Activated CD4-positive, alpha-beta T cell treated with anti-CD3 and anti-CD28 coated beads, Interleukin-2, amount 10 ng/mL, durations not matched to agents 7 days and 5 days (primary cell): ENCODE measurements around the gene OR2D2. TPM values are rescaled to one million over a fixed set of nuclear protein-coding genes. Genes with fewer than 3 reads are reported as not detected.
"Not testable (repeated sequence)": the region's sequence is repeated elsewhere in the genome, so short reads cannot be mapped to it uniquely, and the experiment has no call there.

ENCODE experiments used
- CTCF ChIA-PET: fragments of 350-600 bp; sonication (Branson Sonifier 250); formaldehyde crosslinking; loops from one replicate; lab custom pipeline; 2021; ENCODE audit warnings: antibody characterized with exemption; lab: Charles Lee
- POLR2A ChIA-PET: fragments of 350-600 bp; sonication (Branson Sonifier 250); formaldehyde crosslinking; loops from one replicate; lab custom pipeline; 2021; ENCODE audit warnings: antibody characterized with exemption; lab: Charles Lee
- DNase-seq: peaks from one replicate; pipeline ENCODE4 v3.0.0-alpha.2; 2020
- H3K27ac Mint-ChIP-seq: one replicate; pipeline ENCODE4 v1.8.0; 2021; ENCODE audit warnings: mild to moderate bottlenecking, moderate library complexity, mixed read lengths
- H3K27me3 Mint-ChIP-seq: one replicate; pipeline ENCODE4 v1.8.0; 2021; ENCODE audit warnings: mixed read lengths
- H3K36me3 Mint-ChIP-seq: one replicate; pipeline ENCODE4 v1.8.0; 2021; ENCODE audit warnings: low read depth, mixed read lengths
- H3K4me1 Mint-ChIP-seq: one replicate; pipeline ENCODE4 v1.8.0; 2021; ENCODE audit warnings: mixed read lengths
- H3K4me3 Mint-ChIP-seq: one replicate; pipeline ENCODE4 v1.8.0; 2021; ENCODE audit warnings: mild to moderate bottlenecking, moderate library complexity, mixed read lengths
- H3K9me3 Mint-ChIP-seq: one replicate; pipeline ENCODE4 v1.8.0; 2021; ENCODE audit warnings: mixed read lengths
- total RNA-seq, 2 experiments: library from RNA; stranded (reverse); gene quantifications; one replicate each; pipeline ENCODE4 v1.2.3, GENCODE V29; 2021

The OR2D2 gene
- total RNA-seq, 2 experiments from 2014 or later, result not detected

DNA sequence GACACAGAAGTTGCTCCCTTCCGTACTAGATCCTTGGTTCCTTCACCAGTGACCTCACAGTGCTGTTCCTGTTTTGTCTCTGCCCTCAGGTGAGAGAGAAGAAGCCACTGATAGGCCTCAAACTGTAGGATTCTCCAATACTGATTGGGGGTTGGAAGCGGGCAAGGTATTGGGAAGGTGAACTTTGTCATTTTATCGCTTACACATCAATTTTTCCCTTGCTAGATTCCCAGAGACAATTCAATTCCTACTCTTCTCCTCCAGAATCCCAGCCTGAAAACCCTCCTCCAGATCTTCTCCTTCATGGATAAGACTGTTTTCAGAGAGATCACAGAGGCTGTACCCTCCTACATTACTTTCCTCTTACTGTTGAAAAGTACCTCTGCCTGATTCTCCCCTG lies 19.1 kb upstream of the OR2D2 start:
- H3K9me3 Mint-ChIP-seq, result peaks cover 2% of the 10 kb centered on the region
- CTCF ChIA-PET, result no interaction called here
- no peak for DNase-seq
- no peak overlapping the region for H3K27ac Mint-ChIP-seq
- no peak overlapping the region for H3K4me3 Mint-ChIP-seq
- H3K27me3 Mint-ChIP-seq, result peaks cover 3% of the 10 kb centered on the region
- POLR2A ChIA-PET, result no interaction called here
- H3K4me1 Mint-ChIP-seq, result no peaks in the 10 kb centered on the region
- H3K36me3 Mint-ChIP-seq, result no peaks in the 10 kb centered on the region

DNA sequence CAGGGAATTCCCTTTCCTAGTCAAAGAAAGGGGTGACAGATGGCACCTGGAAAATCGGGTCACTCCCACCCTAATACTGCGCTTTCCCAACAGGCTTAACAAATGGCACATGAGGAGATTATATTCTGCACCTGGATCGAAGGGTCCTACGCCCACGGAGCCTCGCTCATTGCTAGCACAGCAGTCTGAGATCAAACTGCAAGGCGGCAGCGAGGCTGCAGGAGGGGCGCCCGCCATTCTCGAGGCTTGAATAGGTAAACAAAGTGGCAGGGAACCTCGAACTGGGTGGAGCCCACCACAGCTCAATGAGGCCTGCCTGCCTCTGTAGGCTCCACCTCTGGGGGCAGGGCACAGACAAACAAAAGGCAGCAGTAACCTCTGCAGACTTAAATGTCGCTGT lies 12.5 kb upstream of the OR2D2 start:
- H3K4me3 Mint-ChIP-seq, H3K27ac Mint-ChIP-seq, DNase-seq, H3K9me3 Mint-ChIP-seq, H3K27me3 Mint-ChIP-seq, POLR2A ChIA-PET, CTCF ChIA-PET, H3K36me3 Mint-ChIP-seq, H3K4me1 Mint-ChIP-seq: not testable (repeated sequence)

DNA sequence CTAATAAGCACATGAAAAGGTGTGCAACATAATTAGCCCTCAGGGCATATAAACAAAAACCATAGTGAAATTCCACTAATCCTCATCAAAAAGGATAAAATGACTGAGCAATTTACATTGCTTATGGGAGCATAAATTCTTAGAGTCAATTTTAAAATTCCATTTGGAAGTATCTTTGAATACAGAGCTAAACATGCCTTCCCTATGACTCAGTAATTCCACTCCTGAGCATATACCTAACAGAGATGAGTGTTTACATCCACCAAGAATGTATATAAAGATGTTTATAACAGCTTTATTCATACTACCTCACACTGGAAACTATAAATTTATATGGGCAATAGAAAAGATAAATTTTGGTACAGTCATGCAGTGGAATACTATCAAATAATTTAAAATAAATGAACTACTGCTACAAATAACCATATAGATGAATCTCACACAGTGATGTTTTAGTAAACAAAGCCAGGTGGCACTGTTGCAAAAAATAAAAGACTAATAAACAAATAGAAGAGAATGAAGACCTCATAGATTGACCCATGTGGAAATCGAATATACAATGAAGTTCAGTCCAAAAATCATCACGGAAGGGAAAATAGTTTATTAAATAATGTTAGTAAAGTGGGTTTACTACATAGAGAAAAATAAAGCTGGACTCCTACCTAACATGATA lies 8.2 kb upstream of the OR2D2 start:
- no peak for DNase-seq
- no peak overlapping the region for H3K27ac Mint-ChIP-seq
- H3K4me1 Mint-ChIP-seq, result no peaks in the 10 kb centered on the region
- ChIA-PET POLR2A (no interaction called here), CTCF (no interaction called here)
- H3K27me3 Mint-ChIP-seq, result peaks cover 9% of the 10 kb centered on the region
- no peaks in the 10 kb centered on the region for H3K36me3 Mint-ChIP-seq
- H3K4me3 Mint-ChIP-seq, result no peak overlapping the region
- H3K9me3 Mint-ChIP-seq, result no peaks in the 10 kb centered on the region

DNA sequence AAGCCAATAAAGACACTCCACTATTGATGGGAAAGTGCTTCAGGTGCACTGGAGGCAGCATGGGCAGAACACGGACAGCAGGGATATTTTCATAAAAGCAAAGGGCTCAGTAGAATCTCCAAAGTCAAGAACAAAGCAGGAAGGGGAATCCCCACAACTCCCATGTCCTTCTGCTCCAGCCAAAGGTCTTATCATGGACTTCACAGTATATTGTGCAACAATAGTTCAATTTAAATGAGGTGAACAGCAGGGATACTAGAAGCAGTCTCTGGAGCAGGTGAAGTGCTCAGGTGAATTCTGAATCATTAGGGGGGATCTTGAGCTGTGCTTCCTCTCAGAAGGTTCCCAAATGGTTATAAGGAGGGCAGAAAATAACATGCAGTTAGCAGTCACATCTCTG lies 6.6 kb upstream of the OR2D2 start:
- Mint-ChIP-seq H3K27me3 (peaks cover 9% of the 10 kb centered on the region), H3K4me1 (no peaks in the 10 kb centered on the region), H3K27ac (no peak overlapping the region), H3K4me3 (no peak overlapping the region), H3K9me3 (no peaks in the 10 kb centered on the region), H3K36me3 (no peaks in the 10 kb centered on the region)
- POLR2A ChIA-PET, result no interaction called here
- DNase-seq, result no peak
- CTCF ChIA-PET, result no interaction called here

DNA sequence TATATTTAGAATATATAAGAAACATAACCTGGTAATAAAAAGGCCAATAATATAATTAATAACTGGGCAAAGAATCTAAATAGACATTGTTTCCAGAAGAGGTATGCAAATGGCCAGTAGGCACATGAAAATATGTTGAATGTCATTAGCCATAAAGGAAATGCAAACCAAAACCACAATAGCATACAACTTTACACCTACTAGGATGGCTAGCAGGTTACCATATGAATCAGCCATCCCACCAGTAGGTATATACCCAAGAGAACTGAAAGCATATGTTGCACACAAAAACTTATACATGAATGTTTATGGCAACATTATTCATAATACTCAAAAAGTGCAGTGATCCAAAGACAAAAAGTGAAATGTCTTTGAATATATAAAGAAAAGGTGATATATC lies 2.7 kb upstream of the OR2D2 start:
- H3K4me1 Mint-ChIP-seq, result no peaks in the 10 kb centered on the region
- ChIA-PET CTCF (no interaction called here), POLR2A (no interaction called here)
- peaks cover 10% of the 10 kb centered on the region for H3K27me3 Mint-ChIP-seq
- no peak overlapping the region for H3K4me3 Mint-ChIP-seq
- H3K27ac Mint-ChIP-seq, result no peak overlapping the region
- H3K9me3 Mint-ChIP-seq, result no peaks in the 10 kb centered on the region
- no peak for DNase-seq
- no peaks in the 10 kb centered on the region for H3K36me3 Mint-ChIP-seq

DNA sequence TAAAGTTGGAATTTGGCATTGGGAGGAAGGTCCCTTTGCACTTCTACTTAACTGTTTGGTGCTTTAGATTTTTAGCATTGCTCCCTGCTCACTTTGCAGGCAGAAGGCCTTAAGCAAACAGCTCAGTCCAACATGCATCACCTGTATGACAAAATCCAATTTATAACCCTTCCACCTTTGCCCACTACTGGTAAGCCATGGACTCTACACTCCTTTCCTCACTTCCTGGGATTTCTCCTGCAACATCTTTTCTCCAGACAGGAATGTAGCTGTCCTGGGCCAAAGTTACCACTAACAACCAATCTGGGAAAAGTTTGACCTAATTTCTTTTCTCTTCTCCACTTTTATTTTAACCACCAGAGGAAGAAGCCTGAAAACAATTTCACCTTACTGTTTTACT lies 1.8 kb upstream of the OR2D2 start:
- H3K36me3 Mint-ChIP-seq, result no peaks in the 10 kb centered on the region
- H3K4me3 Mint-ChIP-seq, result no peak overlapping the region
- no peak for DNase-seq
- ChIA-PET CTCF (no interaction called here), POLR2A (no interaction called here)
- H3K27me3 Mint-ChIP-seq, result peaks cover 10% of the 10 kb centered on the region
- H3K9me3 Mint-ChIP-seq, result no peaks in the 10 kb centered on the region
- H3K27ac Mint-ChIP-seq, result no peak overlapping the region
- no peaks in the 10 kb centered on the region for H3K4me1 Mint-ChIP-seq

DNA sequence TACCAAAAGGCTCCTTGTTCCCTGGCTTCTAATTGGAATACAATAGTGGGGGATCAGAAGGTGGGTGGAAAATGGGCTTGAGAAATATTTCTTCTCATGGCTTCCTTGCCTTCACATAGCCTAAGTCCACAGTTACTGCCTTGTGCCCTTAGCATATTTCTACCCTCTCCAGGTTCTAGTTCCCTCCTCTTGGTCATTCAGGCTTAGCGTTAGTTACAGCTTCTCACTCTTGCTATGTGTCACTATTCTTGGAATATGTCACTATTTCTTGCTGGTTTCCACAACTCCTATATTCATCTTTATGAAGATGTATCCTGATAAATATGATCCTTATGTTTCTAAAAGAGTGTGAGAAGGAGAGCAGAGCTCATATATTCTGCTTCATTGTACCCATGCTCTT lies 2.5 kb downstream of the OR2D2 start:
- H3K4me1 Mint-ChIP-seq, result no peaks in the 10 kb centered on the region
- H3K27me3 Mint-ChIP-seq, result peaks cover 13% of the 10 kb centered on the region
- H3K9me3 Mint-ChIP-seq, result no peaks in the 10 kb centered on the region
- ChIA-PET CTCF (no interaction called here), POLR2A (no interaction called here)
- H3K27ac Mint-ChIP-seq, result no peak overlapping the region
- no peak for DNase-seq
- no peaks in the 10 kb centered on the region for H3K36me3 Mint-ChIP-seq
- H3K4me3 Mint-ChIP-seq, result no peak overlapping the region

DNA sequence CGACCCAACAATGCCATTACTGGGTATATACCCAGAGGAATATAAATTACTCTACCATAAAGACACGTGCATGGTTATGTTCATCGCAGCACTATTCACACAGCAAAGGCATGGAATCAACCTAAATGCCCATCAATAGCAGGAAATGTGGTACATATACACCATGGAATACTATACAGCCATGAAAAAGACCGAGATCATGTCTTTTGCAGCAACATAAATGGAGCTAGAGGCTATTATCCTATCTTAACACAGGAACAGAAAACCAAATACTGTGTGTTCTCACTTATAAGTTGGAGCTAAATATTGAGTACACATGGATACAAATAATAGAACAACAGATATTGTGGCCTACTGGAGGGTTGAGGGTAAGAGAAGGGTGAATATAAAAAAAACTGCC lies 3.5 kb downstream of the OR2D2 start:
- H3K27me3 Mint-ChIP-seq, result peaks cover 21% of the 10 kb centered on the region
- H3K4me1 Mint-ChIP-seq, result no peaks in the 10 kb centered on the region
- H3K36me3 Mint-ChIP-seq, result no peaks in the 10 kb centered on the region
- no peak overlapping the region for H3K27ac Mint-ChIP-seq
- POLR2A ChIA-PET, result no interaction called here
- no peak for DNase-seq
- CTCF ChIA-PET, result no interaction called here
- H3K9me3 Mint-ChIP-seq, result no peaks in the 10 kb centered on the region
- H3K4me3 Mint-ChIP-seq, result no peak overlapping the region

DNA sequence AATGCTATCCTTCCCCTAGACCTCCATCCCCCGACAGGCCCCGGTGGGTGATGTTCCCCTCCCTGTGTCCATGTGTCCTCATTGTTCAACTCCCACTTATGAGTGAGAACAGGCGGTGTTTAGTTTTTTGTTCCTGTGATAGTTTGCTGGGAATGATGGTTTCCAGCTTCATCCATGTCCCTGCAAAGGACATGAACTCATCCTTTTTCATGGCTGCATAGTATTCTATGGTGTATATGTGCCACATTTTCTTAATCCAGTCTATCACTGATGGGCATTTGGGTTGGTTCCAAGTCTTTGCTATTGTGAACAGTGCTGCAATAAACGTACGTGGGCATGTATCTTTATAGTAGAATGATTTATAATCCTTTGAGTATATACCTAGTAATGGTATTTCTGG lies 4.6 kb downstream of the OR2D2 start:
- H3K27ac Mint-ChIP-seq, H3K4me3 Mint-ChIP-seq, H3K36me3 Mint-ChIP-seq, CTCF ChIA-PET, H3K9me3 Mint-ChIP-seq, H3K4me1 Mint-ChIP-seq, DNase-seq, POLR2A ChIA-PET: not testable (repeated sequence)
- H3K27me3 Mint-ChIP-seq, result peaks cover 25% of the 10 kb centered on the region

DNA sequence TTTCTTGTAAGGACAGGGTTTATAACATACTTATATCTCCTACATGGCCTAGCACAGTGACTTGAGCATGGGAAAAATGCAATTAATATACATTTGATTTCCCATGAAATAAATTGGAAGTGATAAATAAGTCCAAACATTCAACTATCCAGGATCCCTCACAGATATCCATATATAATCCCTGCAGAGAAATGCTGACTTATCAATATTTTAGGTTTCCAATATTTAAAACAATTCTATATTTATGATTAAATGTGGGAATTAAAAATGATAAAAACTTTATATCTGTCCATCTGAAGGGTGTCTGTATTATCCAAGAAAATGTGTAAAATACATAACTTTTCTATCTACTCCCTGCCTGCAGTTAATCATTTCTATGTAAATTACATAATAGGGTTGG lies 9.5 kb downstream of the OR2D2 start:
- H3K36me3 Mint-ChIP-seq, result no peaks in the 10 kb centered on the region
- no peak overlapping the region for H3K27ac Mint-ChIP-seq
- H3K9me3 Mint-ChIP-seq, result no peaks in the 10 kb centered on the region
- H3K27me3 Mint-ChIP-seq, result peaks cover 21% of the 10 kb centered on the region
- CTCF ChIA-PET, result no interaction called here
- POLR2A ChIA-PET, result no interaction called here
- no peak overlapping the region for H3K4me3 Mint-ChIP-seq
- H3K4me1 Mint-ChIP-seq, result no peaks in the 10 kb centered on the region
- no peak for DNase-seq

DNA sequence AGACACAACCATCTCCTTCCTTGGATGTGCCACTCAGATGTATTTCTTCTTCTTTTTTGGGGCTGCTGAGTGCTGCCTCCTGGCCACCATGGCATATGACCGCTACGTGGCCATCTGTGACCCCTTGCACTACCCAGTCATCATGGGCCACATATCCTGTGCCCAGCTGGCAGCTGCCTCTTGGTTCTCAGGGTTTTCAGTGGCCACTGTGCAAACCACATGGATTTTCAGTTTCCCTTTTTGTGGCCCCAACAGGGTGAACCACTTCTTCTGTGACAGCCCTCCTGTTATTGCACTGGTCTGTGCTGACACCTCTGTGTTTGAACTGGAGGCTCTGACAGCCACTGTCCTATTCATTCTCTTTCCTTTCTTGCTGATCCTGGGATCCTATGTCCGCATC lies 15.4 kb downstream of the OR2D2 start:
- Mint-ChIP-seq H3K4me1 (no peaks in the 10 kb centered on the region), H3K4me3 (no peak overlapping the region), H3K27me3 (no peaks in the 10 kb centered on the region), H3K36me3 (no peaks in the 10 kb centered on the region), H3K27ac (no peak overlapping the region), H3K9me3 (no peaks in the 10 kb centered on the region)
- DNase-seq, result no peak
- POLR2A ChIA-PET, result no interaction called here
- CTCF ChIA-PET, result no interaction called here

DNA sequence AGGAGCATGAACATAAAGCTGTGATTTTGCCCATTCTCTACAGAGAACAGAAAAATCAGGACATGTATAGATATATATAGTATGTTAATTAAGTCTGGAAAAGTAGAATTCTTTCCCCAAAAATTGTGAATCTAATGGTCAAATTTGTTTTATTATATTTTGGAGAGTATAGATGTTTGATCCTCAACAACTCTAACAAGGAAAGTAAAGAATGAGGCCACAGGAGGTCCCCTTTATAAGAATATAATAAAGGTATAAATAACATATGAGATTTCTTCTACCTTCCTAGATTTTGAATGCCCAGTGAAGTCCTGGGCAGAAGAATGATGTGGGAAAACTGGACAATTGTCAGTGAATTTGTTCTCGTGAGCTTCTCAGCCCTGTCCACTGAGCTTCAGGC lies 16.0 kb downstream of the OR2D2 start, which contains the start of gene OR10A4:
Gene OR10A4 (plus strand): TSS at position 301 of the 400 bp plus-strand sequence. CDS start 23 bp downstream, at position 324.
- no peaks in the 10 kb centered on the region for H3K27me3 Mint-ChIP-seq
- no peaks in the 10 kb centered on the region for H3K4me1 Mint-ChIP-seq
- no peaks in the 10 kb centered on the region for H3K36me3 Mint-ChIP-seq
- no peaks in the 10 kb centered on the region for H3K9me3 Mint-ChIP-seq
- POLR2A ChIA-PET, result interaction anchor here (0.6 kb wide), 1 partner anchor 14 kb away, joined by 4 read pairs; no protein-coding TSS in a partner anchor
- H3K27ac Mint-ChIP-seq, result no peak within 1 kb of the TSS
- no peak for DNase-seq
- H3K4me3 Mint-ChIP-seq, result no peak within 1 kb of the TSS
- CTCF ChIA-PET, result no interaction called here

DNA sequence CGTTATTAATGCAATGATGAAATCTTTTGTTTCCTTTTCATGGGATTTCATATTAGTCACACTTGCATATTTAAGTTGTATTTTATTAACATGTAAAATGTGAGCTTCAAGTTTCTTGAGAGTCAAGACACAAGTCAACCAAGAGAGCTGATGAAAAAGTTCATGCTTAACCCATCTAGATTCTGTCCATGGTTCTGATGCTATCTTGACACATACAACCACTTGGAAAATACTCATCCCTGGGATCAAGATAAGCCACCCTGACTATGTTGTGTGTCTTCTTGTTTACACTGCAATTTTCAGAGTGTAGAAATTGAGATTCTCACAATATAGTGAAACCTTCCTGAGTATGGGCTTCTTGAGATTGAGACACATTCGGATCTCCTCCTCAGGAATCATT lies 16.5 kb downstream of the OR2D2 start:
- Mint-ChIP-seq H3K27ac (no peak overlapping the region), H3K4me1 (no peaks in the 10 kb centered on the region), H3K36me3 (no peaks in the 10 kb centered on the region), H3K9me3 (no peaks in the 10 kb centered on the region), H3K4me3 (no peak overlapping the region), H3K27me3 (no peaks in the 10 kb centered on the region)
- no peak for DNase-seq
- ChIA-PET CTCF (no interaction called here), POLR2A (no interaction called here)

DNA sequence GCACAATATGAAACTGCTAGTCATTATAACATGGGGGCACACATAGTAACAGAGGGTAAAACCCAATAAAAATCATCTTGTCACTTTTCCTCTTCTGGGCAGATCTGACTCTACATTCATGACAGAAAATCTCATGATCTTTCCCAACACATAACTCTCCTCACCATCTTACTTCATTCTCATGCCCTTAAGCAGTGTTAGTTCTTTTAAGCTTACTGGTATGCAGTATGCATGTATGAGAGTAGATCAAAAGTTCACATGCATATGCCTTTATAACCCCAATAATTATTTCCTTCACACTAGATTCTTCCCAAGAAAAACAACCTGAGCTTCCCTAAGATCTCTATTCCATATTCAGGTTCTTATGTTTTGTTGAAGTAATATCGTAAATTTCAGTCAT lies 21.0 kb downstream of the OR2D2 start:
- Mint-ChIP-seq H3K4me1 (no peaks in the 10 kb centered on the region), H3K27ac (no peak overlapping the region), H3K27me3 (peaks cover 2% of the 10 kb centered on the region), H3K9me3 (no peaks in the 10 kb centered on the region), H3K36me3 (no peaks in the 10 kb centered on the region), H3K4me3 (no peak overlapping the region)
- ChIA-PET POLR2A (no interaction called here), CTCF (no interaction called here)
- no peak for DNase-seq
